ENCODE data around the gene MAP4K4. TPM values are rescaled to one million over a fixed set of nuclear protein-coding genes. Genes with fewer than 3 reads are reported as not detected.
"Not testable (repeated sequence)": the region's sequence is repeated elsewhere in the genome, so short reads cannot be mapped to it uniquely, and the experiment has no call there.

Gene MAP4K4
- total and polyA plus RNA-seq, 2 of the 4 experiments (the other 2 are of a cell fraction), result 89.4 to 124 TPM

- Histone ChIP-seq H3K56ac (ENCODE audit: extremely low read depth, insufficient read depth, low read length) (no peak overlapping the region), H4K5ac (ENCODE audit: low read depth, low read length) (no peak overlapping the region; the same call in 1 of the 2 replicates), H3K9ac (ENCODE audit: low read depth, low read length) (no peak overlapping the region), H2AFZ (replicated peaks; ENCODE audit: low read length, poor library complexity) (no peak overlapping the region), H3K14ac (replicated peaks; ENCODE audit: low read depth, low read length) (no peak overlapping the region), H2BK5ac (ENCODE audit: low read depth, low read length, poor library complexity, severe bottlenecking) (no peak overlapping the region), H3K9me1 (ENCODE audit: insufficient read depth, low read length) (peaks cover 42% of the 10 kb centered on the region), H4K20me1 (ENCODE audit: insufficient read depth, low read length) (peaks cover 77% of the 10 kb centered on the region), H2AK9ac (replicated peaks; ENCODE audit: low read depth, low read length, poor library complexity) (no peak overlapping the region), H3K18ac (ENCODE audit: low read depth, low read length) (no peak overlapping the region), H2BK120ac (ENCODE audit: low read depth, low read length) (no peak overlapping the region), H3K4me1 (ENCODE audit: control insufficient read depth, insufficient read depth, low read length) (peaks cover 31% of the 10 kb centered on the region), H3K79me1 (ENCODE audit: low read depth in 1 of 2, low read length in 2 of 2) (peaks cover 8 to 71% of the 10 kb centered on the region in 2 experiments; a peak in 2 of 4 replicates), H3K23ac (ENCODE audit: low read depth, low read length) (peak overlapping the region; percentile 65; the same call in 1 of the 2 replicates), H4K8ac (ENCODE audit: low read depth in 2 of 2, low read length in 2 of 2) (no peak overlapping the region), H2AK5ac (ENCODE audit: low read depth, low read length) (no peak overlapping the region), H3K27ac (ENCODE audit: insufficient read depth, low read length) (no peak overlapping the region), H2BK15ac (ENCODE audit: low read depth, low read length) (no peak overlapping the region), H2BK20ac (ENCODE audit: low read depth, low read length) (no peak overlapping the region), H4K91ac (ENCODE audit: insufficient read depth, low read depth, low read length) (no peak overlapping the region), H3K4me3 (ENCODE audit: insufficient read depth, low read depth, low read length) (no peak overlapping the region), H3K4me2 (ENCODE audit: low read depth, low read length) (no peak overlapping the region), H3K36me3 (ENCODE audit: control insufficient read depth, insufficient read depth, low read length) (peaks cover 2% of the 10 kb centered on the region; the same call in 1 of the 2 replicates), H3K4ac (ENCODE audit: low read depth, low read length) (peak overlapping the region; percentile 33; the same call in 1 of the 2 replicates), H3K27me3 (ENCODE audit: control insufficient read depth, insufficient read depth, low read length) (no peaks in the 10 kb centered on the region), H3K9me3 (ENCODE audit: control insufficient read depth, insufficient read depth, low read length) (no peaks in the 10 kb centered on the region)
- BruUV-seq (replicated peaks), result no TSS peak
- TF ChIP-seq CHD1 (IDR thresholded peaks at IDR 0.05; ENCODE audit: low read depth, low read length) (no peak), SMC3 (IDR thresholded peaks at IDR 0.05; ENCODE audit: low read depth, low read length) (no peak), POLR2A (IDR thresholded peaks at IDR 0.05; ENCODE audit: low read depth, low read length) (no peak)
- dilution Hi-C loops (cut with HindIII; ENCODE audit: low sequenced_read_pairs, unreplicated experiment), result no loop called here
- intact Hi-C loops (cut with micrococcal nuclease), result no loop called here
- CTCF ChIA-PET, result no interaction called here
- POLR2A ChIA-PET (ENCODE audit: unreplicated experiment), result no interaction called here
- no CpG with 5 or more reads among the region's 1 CpG for WGBS, 2 experiments (ENCODE audit: extremely low coverage in 2 of 2, insufficient read length in 1 of 2)
- no peak for DNase-seq
- in situ Hi-C loops (cut with MboI; ENCODE audit: low sequenced_read_pairs), result no loop called here
- no peak for ATAC-seq (ENCODE audit: low read depth)
These were observed 50.5 kb downstream of the MAP4K4 start for GRCh38 chr2:101748000-101748399.

DNA sequence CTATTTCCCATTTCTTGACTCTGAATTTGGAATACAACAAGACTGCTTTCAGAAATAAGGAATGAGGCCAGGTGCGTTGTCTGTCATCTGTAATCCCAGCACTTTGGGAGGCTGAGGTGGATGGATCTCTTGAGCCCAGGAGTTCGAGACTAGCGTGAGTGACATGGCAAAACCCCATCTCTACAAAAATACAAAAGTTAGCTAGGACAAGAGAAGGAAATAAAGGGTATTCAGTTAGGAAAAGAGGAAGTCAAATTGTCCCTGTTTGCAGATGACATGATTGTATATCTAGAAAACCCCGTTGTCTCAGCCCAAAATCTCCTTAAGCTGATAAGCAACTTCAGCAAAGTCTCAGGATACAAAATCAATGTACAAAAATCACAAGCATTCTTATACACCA lies 51.0 kb downstream of the MAP4K4 start:
- peaks cover 77% of the 10 kb centered on the region for H4K20me1 ChIP-seq (ENCODE audit: insufficient read depth, low read length)
- H2AK9ac ChIP-seq (replicated peaks; ENCODE audit: low read depth, low read length, poor library complexity); H3K4me3 ChIP-seq (ENCODE audit: insufficient read depth, low read depth, low read length); in situ Hi-C loops (cut with MboI; ENCODE audit: low sequenced_read_pairs); H3K56ac ChIP-seq (ENCODE audit: extremely low read depth, insufficient read depth, low read length); H3K27me3 ChIP-seq (ENCODE audit: control insufficient read depth, insufficient read depth, low read length); H3K4ac ChIP-seq (ENCODE audit: low read depth, low read length); H2BK120ac ChIP-seq (ENCODE audit: low read depth, low read length); H3K9ac ChIP-seq (ENCODE audit: low read depth, low read length); intact Hi-C loops (cut with micrococcal nuclease); H3K36me3 ChIP-seq (ENCODE audit: control insufficient read depth, insufficient read depth, low read length); H4K8ac ChIP-seq (ENCODE audit: low read depth in 2 of 2, low read length in 2 of 2); H4K91ac ChIP-seq (ENCODE audit: insufficient read depth, low read depth, low read length); H3K18ac ChIP-seq (ENCODE audit: low read depth, low read length); H2AFZ ChIP-seq (replicated peaks; ENCODE audit: low read length, poor library complexity); CTCF ChIA-PET; H3K4me2 ChIP-seq (ENCODE audit: low read depth, low read length); ATAC-seq (ENCODE audit: low read depth); DNase-seq; H2BK20ac ChIP-seq (ENCODE audit: low read depth, low read length); dilution Hi-C loops (cut with HindIII; ENCODE audit: low sequenced_read_pairs, unreplicated experiment); H3K9me3 ChIP-seq (ENCODE audit: control insufficient read depth, insufficient read depth, low read length); POLR2A ChIA-PET (ENCODE audit: unreplicated experiment); H2BK5ac ChIP-seq (ENCODE audit: low read depth, low read length, poor library complexity, severe bottlenecking); H3K27ac ChIP-seq (ENCODE audit: insufficient read depth, low read length); BruUV-seq (replicated peaks); H2BK15ac ChIP-seq (ENCODE audit: low read depth, low read length); H3K14ac ChIP-seq (replicated peaks; ENCODE audit: low read depth, low read length); H4K5ac ChIP-seq (ENCODE audit: low read depth, low read length): not testable (repeated sequence)
- no CpG with 5 or more reads among the region's 4 CpGs for WGBS, 2 experiments (ENCODE audit: extremely low coverage in 2 of 2, insufficient read length in 1 of 2)
- H3K23ac ChIP-seq (ENCODE audit: low read depth, low read length), result 0 out of 2 replicates have a peak overlapping the region, but pooled peaks have one; percentile 56
- H3K9me1 ChIP-seq (ENCODE audit: insufficient read depth, low read length), result peaks cover 38% of the 10 kb centered on the region
- peaks cover 4 to 69% of the 10 kb centered on the region in 2 experiments; a peak in 3 of 4 replicates for H3K79me1 ChIP-seq (ENCODE audit: low read depth in 1 of 2, low read length in 2 of 2)
- H3K4me1 ChIP-seq (ENCODE audit: control insufficient read depth, insufficient read depth, low read length), result peaks cover 31% of the 10 kb centered on the region
- H2AK5ac ChIP-seq (ENCODE audit: low read depth, low read length), result peak overlapping the region; percentile 66; the same call in 1 of the 2 replicates
